Smooth muscle cell (in vitro differentiated cells): ENCODE measurements around the gene SMC1B. TPM values are rescaled to one million over a fixed set of nuclear protein-coding genes. Genes with fewer than 3 reads are reported as not detected.

Experiments
- DNase-seq: peaks from one replicate; lab custom pipeline; 2025; ENCODE audit not compliant: unreplicated experiment; lab: John Stamatoyannopoulos, UW
- H2AFZ ChIP-seq: fragments of 200-600 bp; sonication (generic); 2 replicates; pipeline ENCODE4 v1.6.0; 2016; ENCODE audit warnings: antibody characterized with exemption, low read depth, mild to moderate bottlenecking
- H3F3A ChIP-seq: fragments of 200-600 bp; sonication (generic); 2 replicates; pipeline ENCODE4 v1.6.0; 2017; ENCODE audit warnings: antibody characterized with exemption, low read depth
- H3K27ac ChIP-seq: fragments of 200-600 bp; sonication (generic); 2 replicates; pipeline ENCODE4 v1.5.1; 2016; ENCODE audit warnings: low read depth, mild to moderate bottlenecking
- H3K27me3 ChIP-seq: fragments of 200-600 bp; sonication (generic); 2 replicates; pipeline ENCODE4 v1.6.1; 2016; ENCODE audit warnings: low read depth, mild to moderate bottlenecking
- H3K36me3 ChIP-seq: fragments of 200-600 bp; sonication (generic); 2 replicates; pipeline ENCODE4 v1.5.1; 2016; ENCODE audit warnings: low read depth
- H3K4me1 ChIP-seq: fragments of 200-600 bp; sonication (generic); 2 replicates; pipeline ENCODE4 v1.5.1; 2016; ENCODE audit warnings: low read depth
- H3K4me2 ChIP-seq: fragments of 200-600 bp; sonication (generic); 2 replicates; pipeline ENCODE4 v1.6.0; 2016; ENCODE audit warnings: mild to moderate bottlenecking
- H3K4me3 ChIP-seq: fragments of 200-600 bp; sonication (generic); 2 replicates; pipeline ENCODE4 v1.5.1; 2016; ENCODE audit warnings: mild to moderate bottlenecking
- H3K79me2 ChIP-seq: fragments of 200-600 bp; sonication (generic); 2 replicates; pipeline ENCODE4 v1.6.0; 2016; ENCODE audit warnings: low read depth, mild to moderate bottlenecking
- H3K9ac ChIP-seq: fragments of 200-600 bp; sonication (generic); 2 replicates; pipeline ENCODE4 v1.6.0; 2016; ENCODE audit warnings: low read depth
- H3K9me3 ChIP-seq: fragments of 200-600 bp; sonication (generic); replicated peaks from 2 replicates; pipeline ENCODE4 v1.5.1; 2016; ENCODE audit warnings: low read depth
- H4K20me1 ChIP-seq: fragments of 200-600 bp; sonication (generic); 2 replicates; pipeline ENCODE4 v1.6.0; 2016; ENCODE audit warnings: low read depth
- WGBS: methylation state at CpG from one replicate; pipeline ENCODE4 v1.1.7; 2016; ENCODE audit warnings: low lambda C conversion rate; 5-methylcytosine and 5-hydroxymethylcytosine counted together
- polyA plus RNA-seq: library from polyadenylated mRNA; unstranded; fragments of >200 nt; fragmentation: Nextera tagmentation; extraction: Ambion mirVana; gene quantifications from 2 replicates; pipeline ENCODE4 v1.2.1, GENCODE V29; 2016
- total RNA-seq: library from RNA; depleted of rRNA; stranded (reverse); fragments of >200 nt; gene quantifications from 2 replicates; pipeline ENCODE4 v1.2.3, GENCODE V29; 2014
- TF ChIP-seq, protein P1 (sequence below): fragments of 200-600 bp; sonication (generic); IDR thresholded peaks from 2 replicates; pipeline ENCODE4 v1.5.1; 2017; ENCODE audit warnings: borderline replicate concordance, mild to moderate bottlenecking, antibody characterized with exemption; ENCODE audit not compliant: insufficient read depth, poor library complexity, severe bottlenecking

SMC1B gene
- total and polyA plus RNA-seq, 2 experiments from 2014 or later: 0.06 TPM; not detected in 1

GRCh38 chr22:45427114-45427513 lies 13.7 kb upstream of the SMC1B start:
- Histone ChIP-seq H3K27me3 (no peaks in the 10 kb centered on the region), H3K9me3 (no peaks in the 10 kb centered on the region), H3K4me2 (no peak overlapping the region), H3K27ac (no peak overlapping the region), H2AFZ (no peak overlapping the region), H4K20me1 (no peaks in the 10 kb centered on the region), H3K9ac (no peak overlapping the region), H3K79me2 (no peaks in the 10 kb centered on the region), H3K4me1 (no peaks in the 10 kb centered on the region), H3K4me3 (no peak overlapping the region), H3K36me3 (no peaks in the 10 kb centered on the region), H3F3A (no peaks in the 10 kb centered on the region)
- TF ChIP-seq, protein P1, sequence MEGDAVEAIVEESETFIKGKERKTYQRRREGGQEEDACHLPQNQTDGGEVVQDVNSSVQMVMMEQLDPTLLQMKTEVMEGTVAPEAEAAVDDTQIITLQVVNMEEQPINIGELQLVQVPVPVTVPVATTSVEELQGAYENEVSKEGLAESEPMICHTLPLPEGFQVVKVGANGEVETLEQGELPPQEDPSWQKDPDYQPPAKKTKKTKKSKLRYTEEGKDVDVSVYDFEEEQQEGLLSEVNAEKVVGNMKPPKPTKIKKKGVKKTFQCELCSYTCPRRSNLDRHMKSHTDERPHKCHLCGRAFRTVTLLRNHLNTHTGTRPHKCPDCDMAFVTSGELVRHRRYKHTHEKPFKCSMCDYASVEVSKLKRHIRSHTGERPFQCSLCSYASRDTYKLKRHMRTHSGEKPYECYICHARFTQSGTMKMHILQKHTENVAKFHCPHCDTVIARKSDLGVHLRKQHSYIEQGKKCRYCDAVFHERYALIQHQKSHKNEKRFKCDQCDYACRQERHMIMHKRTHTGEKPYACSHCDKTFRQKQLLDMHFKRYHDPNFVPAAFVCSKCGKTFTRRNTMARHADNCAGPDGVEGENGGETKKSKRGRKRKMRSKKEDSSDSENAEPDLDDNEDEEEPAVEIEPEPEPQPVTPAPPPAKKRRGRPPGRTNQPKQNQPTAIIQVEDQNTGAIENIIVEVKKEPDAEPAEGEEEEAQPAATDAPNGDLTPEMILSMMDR: no peak
- DNase-seq: no peak
- WGBS: 48% methylated on average over 2 of the region's 2 CpGs

- Histone ChIP-seq H3K27ac (no peak overlapping the region), H3K79me2 (no peaks in the 10 kb centered on the region), H3F3A (no peaks in the 10 kb centered on the region), H3K4me1 (no peaks in the 10 kb centered on the region), H3K9me3 (no peaks in the 10 kb centered on the region), H2AFZ (no peak overlapping the region), H3K4me2 (no peak overlapping the region), H3K9ac (no peak overlapping the region), H4K20me1 (no peaks in the 10 kb centered on the region), H3K4me3 (no peak overlapping the region), H3K27me3 (no peaks in the 10 kb centered on the region), H3K36me3 (no peaks in the 10 kb centered on the region)
- WGBS: 94% methylated on average over 9 of the region's 9 CpGs
- DNase-seq: no peak
- TF ChIP-seq, protein P1: no peak
Observed at GRCh38 chr22:45426387-45426786, 13.0 kb upstream of the SMC1B start.

DNA sequence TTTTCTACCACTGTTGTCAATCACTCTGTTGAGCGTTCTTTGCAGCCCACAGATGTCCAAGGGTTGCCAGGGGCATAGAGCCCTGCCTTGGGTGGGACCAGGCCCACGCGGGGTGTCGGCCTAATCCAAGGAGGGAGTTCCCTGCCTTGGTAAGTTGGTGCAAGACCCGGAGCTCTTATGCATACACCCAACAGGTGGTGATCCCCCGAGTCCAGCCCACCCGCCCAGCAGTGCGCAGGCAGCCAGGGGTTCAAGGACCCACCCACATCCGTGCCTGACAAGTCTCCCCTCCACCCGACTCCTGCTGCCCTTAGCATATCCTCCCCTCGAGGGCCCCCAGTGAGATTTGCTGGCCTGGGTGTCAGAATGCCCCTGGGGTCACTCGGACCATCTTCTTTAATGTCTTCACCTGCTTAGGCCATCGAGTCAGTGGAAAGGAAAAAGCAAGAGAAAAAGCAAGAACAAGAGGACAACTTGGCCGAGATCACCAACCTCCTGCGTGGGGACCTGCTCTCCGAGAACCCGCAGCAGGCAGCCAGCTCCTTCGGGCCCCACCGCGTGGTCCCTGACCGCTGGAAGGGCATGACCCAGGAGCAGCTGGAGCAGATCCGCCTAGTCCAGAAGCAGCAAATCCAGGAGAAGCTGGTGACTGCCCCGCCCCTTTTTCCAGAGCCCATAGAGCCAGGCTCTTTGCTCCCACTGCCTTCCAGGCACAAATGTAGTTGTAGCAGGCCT lies 12.3 kb upstream of the SMC1B start:
- TF ChIP-seq, protein P1: no peak
- no peak overlapping the region for H2AFZ ChIP-seq
- no peaks in the 10 kb centered on the region for H3K27me3 ChIP-seq
- H3K4me1 ChIP-seq: no peaks in the 10 kb centered on the region
- WGBS: 88% methylated on average over 23 of the region's 23 CpGs
- no peaks in the 10 kb centered on the region for H3K79me2 ChIP-seq
- DNase-seq: no peak
- H3K9me3 ChIP-seq: no peaks in the 10 kb centered on the region
- H3K4me2 ChIP-seq: no peak overlapping the region
- no peak overlapping the region for H3K27ac ChIP-seq
- H3F3A ChIP-seq: no peaks in the 10 kb centered on the region
- no peaks in the 10 kb centered on the region for H4K20me1 ChIP-seq
- H3K36me3 ChIP-seq: no peaks in the 10 kb centered on the region
- no peak overlapping the region for H3K9ac ChIP-seq
- H3K4me3 ChIP-seq: no peak overlapping the region

GRCh38 chr22:45425101-45425500 lies 11.7 kb upstream of the SMC1B start:
- Histone ChIP-seq H3K4me1 (no peaks in the 10 kb centered on the region), H3F3A (no peaks in the 10 kb centered on the region), H3K4me2 (no peak overlapping the region), H4K20me1 (no peaks in the 10 kb centered on the region), H2AFZ (no peak overlapping the region), H3K9me3 (no peaks in the 10 kb centered on the region), H3K27me3 (no peaks in the 10 kb centered on the region), H3K4me3 (no peak overlapping the region), H3K79me2 (no peaks in the 10 kb centered on the region), H3K27ac (no peak overlapping the region), H3K36me3 (no peaks in the 10 kb centered on the region), H3K9ac (no peak overlapping the region)
- TF ChIP-seq, protein P1: no peak
- WGBS: 33% methylated on average over 5 of the region's 5 CpGs
- DNase-seq: no peak
